HFF-Myc (cell line): ENCODE data around the gene LMAN1L.

Experiments
- DNase-seq: peaks from one replicate; pipeline ENCODE4 v3.0.0-alpha.2; 2011; ENCODE audit warnings: low read depth; ENCODE audit errors: extremely low read depth
- H3K4me3 ChIP-seq: replicated peaks from 2 replicates; pipeline ENCODE4 v1.5.1; 2011; ENCODE audit warnings: low read depth, mild to moderate bottlenecking, control low read depth, low read length
- CTCF ChIP-seq: IDR thresholded peaks from 2 replicates; pipeline ENCODE4 v1.5.1; 2012; ENCODE audit warnings: mild to moderate bottlenecking, low read depth, low read length, control low read depth; ENCODE audit errors: missing control alignments

LMAN1L gene

GRCh38 chr15:74865316-74865715, 52.7 kb downstream of the LMAN1L start:
- no peak for TF ChIP-seq CTCF
- H3K4me3 ChIP-seq: no peak overlapping the region
- no peak for DNase-seq

- TF ChIP-seq CTCF: no peak
- no peak for DNase-seq
- no peak overlapping the region for H3K4me3 ChIP-seq
Observed at GRCh38 chr15:74866090-74866489, 53.5 kb downstream of the LMAN1L start.

- no peak for DNase-seq
- no peak overlapping the region for H3K4me3 ChIP-seq
- TF ChIP-seq CTCF: no peak
Observed at GRCh38 chr15:74867466-74868038, 54.9 kb downstream of the LMAN1L start.

GRCh38 chr15:74868059-74868458, 55.4 kb downstream of the LMAN1L start:
- TF ChIP-seq CTCF: no peak
- DNase-seq: no peak
- no peak overlapping the region for H3K4me3 ChIP-seq

GRCh38 chr15:74869372-74869725, 56.7 kb downstream of the LMAN1L start:
- no peak overlapping the region for H3K4me3 ChIP-seq

GRCh38 chr15:74869726-74870407, 57.2 kb downstream of the LMAN1L start:
- no peak for TF ChIP-seq CTCF
- DNase-seq: no peak
- H3K4me3 ChIP-seq: no peak overlapping the region

More at GRCh38 chr15:74869372-74869725, 56.7 kb downstream of the LMAN1L start:
- TF ChIP-seq CTCF: no peak
- DNase-seq: no peak
